Rectal smooth muscle tissue (tissue), 1 donor: Measurements from ENCODE around the gene HIGD1C.

Experiments used
- H3K27ac ChIP-seq: one replicate; pipeline ENCODE4 v1.7.0; 2013; ENCODE audit warnings: low read depth, low read length, inconsistent platforms
- H3K27me3 ChIP-seq: one replicate; pipeline ENCODE4 v1.7.0; 2013; ENCODE audit warnings: low read length; ENCODE audit not compliant: control insufficient read depth, insufficient read depth
- H3K36me3 ChIP-seq: one replicate; pipeline ENCODE4 v1.7.0; 2013; ENCODE audit warnings: low read length; ENCODE audit not compliant: control insufficient read depth, insufficient read depth
- H3K4me1 ChIP-seq: one replicate; pipeline ENCODE4 v1.7.0; 2013; ENCODE audit warnings: low read length; ENCODE audit not compliant: control insufficient read depth, insufficient read depth
- H3K4me3 ChIP-seq: one replicate; pipeline ENCODE4 v1.7.0; 2013; ENCODE audit warnings: low read length
- H3K9ac ChIP-seq: one replicate; pipeline ENCODE4 v1.7.0; 2013; ENCODE audit warnings: low read length

The HIGD1C gene

GRCh38 chr12:50991291-50991690, 38.9 kb downstream of the HIGD1C start:
- H3K36me3 ChIP-seq: peaks cover 41% of the 10 kb centered on the region
- peaks cover 9% of the 10 kb centered on the region for H3K4me1 ChIP-seq
- no peaks in the 10 kb centered on the region for H3K27me3 ChIP-seq
- no peak overlapping the region for H3K4me3 ChIP-seq
- H3K27ac ChIP-seq: no peak overlapping the region
- no peak overlapping the region for H3K9ac ChIP-seq

GRCh38 chr12:50992819-50993218, 40.5 kb downstream of the HIGD1C start:
- peaks cover 39% of the 10 kb centered on the region for H3K36me3 ChIP-seq
- H3K27ac ChIP-seq: no peak overlapping the region
- no peak overlapping the region for H3K9ac ChIP-seq
- no peak overlapping the region for H3K4me3 ChIP-seq
- no peaks in the 10 kb centered on the region for H3K4me1 ChIP-seq
- no peaks in the 10 kb centered on the region for H3K27me3 ChIP-seq

GRCh38 chr12:50999093-50999492, 46.7 kb downstream of the HIGD1C start:
- H3K27ac ChIP-seq: no peak overlapping the region
- peaks cover 17% of the 10 kb centered on the region for H3K36me3 ChIP-seq
- no peak overlapping the region for H3K4me3 ChIP-seq
- no peaks in the 10 kb centered on the region for H3K4me1 ChIP-seq
- H3K9ac ChIP-seq: no peak overlapping the region
- H3K27me3 ChIP-seq: no peaks in the 10 kb centered on the region

- Histone ChIP-seq H3K27ac (no peak overlapping the region), H3K4me1 (no peaks in the 10 kb centered on the region), H3K27me3 (no peaks in the 10 kb centered on the region), H3K4me3 (no peak overlapping the region), H3K36me3 (peaks cover 15% of the 10 kb centered on the region), H3K9ac (no peak overlapping the region)
These were observed 47.9 kb downstream of the HIGD1C start for GRCh38 chr12:51000245-51000644.

- peaks cover 7% of the 10 kb centered on the region for H3K36me3 ChIP-seq
These were observed 49.5 kb downstream of the HIGD1C start for GRCh38 chr12:51001799-51002198.

GRCh38 chr12:51004504-51004903, 52.2 kb downstream of the HIGD1C start:
- Histone ChIP-seq H3K4me1 (no peaks in the 10 kb centered on the region), H3K36me3 (peaks cover 5% of the 10 kb centered on the region), H3K4me3 (no peak overlapping the region), H3K27ac (no peak overlapping the region), H3K27me3 (no peaks in the 10 kb centered on the region), H3K9ac (no peak overlapping the region)

More at GRCh38 chr12:51001799-51002198, 49.5 kb downstream of the HIGD1C start:
- no peak overlapping the region for H3K4me3 ChIP-seq
- no peaks in the 10 kb centered on the region for H3K27me3 ChIP-seq
- no peak overlapping the region for H3K9ac ChIP-seq
- no peaks in the 10 kb centered on the region for H3K4me1 ChIP-seq
- H3K27ac ChIP-seq: no peak overlapping the region

GRCh38 chr12:51005030-51005429, 52.7 kb downstream of the HIGD1C start:
- Histone ChIP-seq H3K9ac (no peak overlapping the region), H3K4me1 (no peaks in the 10 kb centered on the region), H3K36me3 (peaks cover 3% of the 10 kb centered on the region), H3K4me3 (no peak overlapping the region), H3K27me3 (no peaks in the 10 kb centered on the region), H3K27ac (no peak overlapping the region)

- Histone ChIP-seq H3K27me3 (no peaks in the 10 kb centered on the region), H3K4me1 (no peaks in the 10 kb centered on the region), H3K4me3 (no peak overlapping the region), H3K36me3 (no peaks in the 10 kb centered on the region), H3K27ac (no peak overlapping the region), H3K9ac (no peak overlapping the region)
These were observed 53.3 kb downstream of the HIGD1C start for GRCh38 chr12:51005671-51006070.

- H3K27me3 ChIP-seq: no peaks in the 10 kb centered on the region
- no peak overlapping the region for H3K9ac ChIP-seq
- no peak overlapping the region for H3K27ac ChIP-seq
- no peaks in the 10 kb centered on the region for H3K36me3 ChIP-seq
- no peak overlapping the region for H3K4me3 ChIP-seq
- H3K4me1 ChIP-seq: no peaks in the 10 kb centered on the region
These were observed 56.1 kb downstream of the HIGD1C start for GRCh38 chr12:51008329-51009055.

- Histone ChIP-seq H3K4me3 (no peak overlapping the region), H3K27me3 (no peaks in the 10 kb centered on the region), H3K4me1 (no peaks in the 10 kb centered on the region), H3K27ac (no peak overlapping the region), H3K36me3 (no peaks in the 10 kb centered on the region), H3K9ac (no peak overlapping the region)
These were observed 56.7 kb downstream of the HIGD1C start for GRCh38 chr12:51009056-51009440.

GRCh38 chr12:51011955-51012354, 59.6 kb downstream of the HIGD1C start:
- Histone ChIP-seq H3K27ac (no peak overlapping the region), H3K27me3 (no peaks in the 10 kb centered on the region), H3K4me1 (no peaks in the 10 kb centered on the region)

GRCh38 chr12:51012570-51013236, 60.4 kb downstream of the HIGD1C start:
- no peaks in the 10 kb centered on the region for H3K27me3 ChIP-seq
- no peak overlapping the region for H3K4me3 ChIP-seq
- H3K4me1 ChIP-seq: no peaks in the 10 kb centered on the region
- H3K27ac ChIP-seq: no peak overlapping the region
- no peaks in the 10 kb centered on the region for H3K36me3 ChIP-seq
- no peak overlapping the region for H3K9ac ChIP-seq

More at GRCh38 chr12:51011955-51012354, 59.6 kb downstream of the HIGD1C start:
- Histone ChIP-seq H3K36me3 (no peaks in the 10 kb centered on the region), H3K9ac (no peak overlapping the region), H3K4me3 (no peak overlapping the region)

- H3K4me1 ChIP-seq: no peaks in the 10 kb centered on the region
- no peak overlapping the region for H3K4me3 ChIP-seq
- no peaks in the 10 kb centered on the region for H3K36me3 ChIP-seq
- H3K9ac ChIP-seq: no peak overlapping the region
- H3K27ac ChIP-seq: no peak overlapping the region
- H3K27me3 ChIP-seq: no peaks in the 10 kb centered on the region
These were observed 61.1 kb downstream of the HIGD1C start for GRCh38 chr12:51013441-51013840.
